Germinal center (tissue), 1 donor: ENCODE results near the gene C10orf71.

Experiments used
- DNase-seq: peaks from one replicate; pipeline ENCODE4 v3.0.0; 2012; ENCODE audit warnings: mixed read lengths, low spot score

The C10orf71 gene

GRCh38 chr10:49361735-49362568 is 63.0 kb downstream of the C10orf71 start:
- no peak for DNase-seq

DNA sequence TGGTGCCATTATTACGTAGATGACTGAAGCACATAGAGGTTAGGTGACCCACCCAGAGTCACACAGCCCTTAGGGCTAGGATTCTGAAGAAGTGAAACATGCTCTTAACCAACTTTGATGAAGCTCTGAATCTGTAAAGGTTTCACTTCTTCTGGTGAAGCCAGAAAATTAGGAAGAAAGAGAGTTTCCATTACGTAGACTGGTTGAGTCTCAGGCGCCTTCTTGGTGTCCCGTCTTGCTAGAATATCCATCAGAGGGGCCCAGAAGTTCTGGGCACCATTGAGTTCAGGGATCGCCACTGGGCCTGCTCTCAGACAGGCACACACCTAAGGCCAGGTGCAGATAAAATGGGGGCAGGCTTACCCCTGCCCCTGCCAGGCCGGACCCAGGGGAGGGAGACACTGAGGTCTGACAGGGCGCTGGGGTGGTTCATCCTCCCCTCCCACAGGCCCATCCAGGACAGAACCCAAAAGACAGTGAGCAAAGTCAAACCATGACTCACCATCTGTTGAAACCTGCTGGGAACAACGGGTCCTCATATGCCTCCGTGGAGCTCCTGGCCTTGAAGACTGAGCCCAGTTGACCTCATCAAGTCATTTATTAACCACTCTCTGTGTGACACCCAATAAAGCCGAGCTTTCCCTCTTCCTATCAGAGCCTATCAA is 63.8 kb downstream of the C10orf71 start:
- DNase-seq = peak; percentile 16

DNA sequence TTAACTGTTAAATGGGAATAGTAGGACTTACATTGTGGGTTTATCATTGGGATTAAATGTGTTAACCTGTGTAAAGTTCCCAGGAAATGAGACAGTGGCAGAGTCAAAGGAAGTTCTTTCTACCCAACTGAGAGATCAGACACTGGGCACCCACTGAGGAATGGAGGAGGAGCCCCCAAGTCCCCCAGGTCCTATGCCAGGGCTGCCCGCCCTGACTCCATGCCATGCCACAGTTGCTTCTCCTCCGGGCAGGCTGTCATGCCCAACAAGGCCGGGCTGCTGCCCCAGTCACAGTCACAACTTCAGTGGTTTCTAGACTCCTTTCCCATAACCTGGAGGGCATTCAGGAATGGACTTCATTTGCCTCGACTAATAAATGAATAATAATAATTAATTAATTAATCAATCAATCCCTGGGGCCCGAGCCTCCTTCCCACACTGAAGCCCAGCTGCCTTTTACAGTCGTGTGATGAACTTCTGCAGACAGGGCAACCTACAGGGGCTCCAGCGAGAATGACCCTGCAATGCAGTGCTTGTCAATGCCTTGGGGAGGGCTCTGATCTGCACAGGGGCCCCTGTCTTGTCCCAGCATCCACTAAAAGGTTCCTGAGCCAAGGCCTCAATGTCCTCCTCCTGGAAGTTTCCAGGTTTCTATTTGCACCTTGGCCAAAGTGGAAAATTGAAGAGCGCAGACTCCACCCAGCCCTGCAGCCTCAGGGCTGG is 64.5 kb downstream of the C10orf71 start:
- DNase-seq = no peak

DNA sequence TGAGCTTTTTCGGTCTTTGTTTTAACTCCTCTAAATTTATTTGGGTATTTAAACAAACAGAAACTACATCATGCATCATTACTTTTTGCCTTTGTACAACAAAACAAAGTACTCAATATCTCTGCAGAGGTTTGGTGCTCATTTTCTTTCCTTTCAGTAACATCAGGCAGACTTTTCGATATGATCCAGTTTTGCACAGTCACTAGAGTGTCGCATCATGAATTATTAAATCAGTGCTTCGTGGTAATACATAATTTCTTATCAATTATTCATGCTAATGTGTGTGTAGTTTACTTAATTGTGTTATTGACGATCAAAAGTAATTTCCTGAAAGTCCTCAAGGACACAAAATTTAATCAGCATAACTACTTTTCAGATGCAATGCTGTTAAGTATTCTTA is 65.1 kb downstream of the C10orf71 start:
- DNase-seq = no peak

DNA sequence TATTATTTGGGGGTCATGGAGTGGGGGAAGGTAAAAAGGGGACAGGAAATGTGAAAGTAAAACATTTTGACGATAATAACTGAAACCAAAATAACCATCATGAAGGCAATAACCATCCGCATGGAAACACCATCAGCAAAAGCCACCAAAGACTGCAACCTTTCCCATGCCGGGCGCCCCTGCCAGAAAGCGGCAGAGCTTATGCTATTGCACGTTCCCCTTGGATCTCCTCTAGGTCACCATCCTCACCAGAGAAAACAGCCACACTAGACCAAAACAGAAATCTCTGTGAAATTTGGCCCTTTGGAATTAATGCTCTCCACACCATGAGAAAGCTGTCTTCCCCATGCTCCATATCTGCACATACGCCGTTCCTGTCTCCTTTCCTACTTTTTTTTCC is 65.8 kb downstream of the C10orf71 start:
- no peak for DNase-seq

DNA sequence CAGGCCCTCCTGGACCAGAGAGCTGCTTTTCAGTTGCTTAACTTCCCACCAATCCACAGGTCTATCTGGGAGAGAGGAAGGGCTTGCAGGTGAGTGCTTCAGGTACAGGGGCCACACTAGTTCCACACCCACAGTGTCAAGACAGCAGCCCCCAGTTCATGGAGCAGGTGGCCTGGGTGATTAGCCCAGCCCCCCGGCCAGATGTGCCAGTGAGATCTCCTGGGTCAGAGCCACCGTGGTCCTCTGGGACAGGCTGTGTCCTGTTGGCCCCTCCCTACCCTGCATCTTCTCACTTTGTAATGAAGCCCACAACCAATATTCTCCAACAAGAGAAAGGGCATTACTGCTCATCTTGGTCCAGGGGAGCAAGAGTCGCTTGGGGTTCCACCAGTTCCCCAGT is 66.3 kb downstream of the C10orf71 start:
- DNase-seq = no peak

DNA sequence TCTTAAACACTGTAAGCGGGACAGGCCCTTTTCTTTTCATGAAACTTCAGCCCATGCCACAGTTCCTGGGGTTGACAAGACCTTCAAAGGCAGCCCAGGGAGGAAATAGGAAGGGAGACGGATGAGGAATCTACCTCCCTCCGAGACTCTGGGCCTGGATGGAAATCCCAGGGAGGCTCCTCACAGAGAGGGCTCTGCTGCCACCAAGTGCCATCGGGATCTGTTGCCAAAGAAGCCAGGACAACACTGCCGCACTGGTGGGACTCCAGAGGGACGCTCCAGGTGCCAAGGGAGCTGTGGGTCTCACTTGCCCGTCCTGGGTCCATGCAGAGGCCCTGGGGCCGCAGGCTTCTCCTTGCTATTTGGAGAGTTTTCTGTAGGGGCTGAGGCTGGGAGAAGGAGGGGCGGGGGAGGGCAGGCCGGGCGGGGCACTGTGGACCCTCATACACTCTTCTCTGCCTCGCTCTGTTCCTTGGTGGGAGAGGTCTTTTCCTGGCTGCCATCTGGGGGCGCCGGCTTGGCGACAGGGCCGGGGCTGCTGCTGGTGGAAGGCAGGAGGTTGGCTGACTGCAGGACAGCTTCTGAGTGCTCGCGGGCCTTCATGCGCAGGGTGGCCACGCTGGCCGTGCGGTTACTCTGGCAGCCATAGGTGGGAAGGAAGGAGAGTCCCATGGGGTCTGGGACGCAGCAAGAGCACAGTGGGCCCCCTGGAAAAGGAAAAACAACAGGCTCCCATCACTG is 66.9 kb downstream of the C10orf71 start:
- DNase-seq = no peak

- DNase-seq = no peak
Measured at GRCh38 chr10:49366460-49366859, 67.5 kb downstream of the C10orf71 start.

GRCh38 chr10:49367600-49367999 is 68.6 kb downstream of the C10orf71 start:
- no peak for DNase-seq

DNA sequence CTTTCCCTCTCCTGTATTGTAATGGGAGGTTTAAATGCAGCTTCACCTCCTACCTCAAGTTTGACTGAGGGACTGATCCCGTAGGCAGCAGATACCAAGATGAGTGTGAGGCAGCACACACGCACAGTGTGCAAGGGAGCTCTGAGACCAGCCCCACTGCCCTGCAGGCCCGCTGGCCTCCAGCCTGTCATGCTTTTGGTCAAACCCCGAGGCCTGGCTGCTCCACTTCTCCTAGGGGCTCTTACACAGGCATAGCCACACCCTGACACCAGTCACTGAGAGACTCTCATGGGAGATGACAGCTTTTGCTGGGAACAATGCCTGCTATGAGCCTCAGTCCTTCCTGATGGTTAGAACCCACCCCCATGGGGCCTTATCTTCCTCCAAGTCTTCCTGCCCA is 69.3 kb downstream of the C10orf71 start:
- DNase-seq = no peak

GRCh38 chr10:49369216-49370162 is 70.5 kb downstream of the C10orf71 start:
- DNase-seq = no peak

- DNase-seq = no peak
Measured at GRCh38 chr10:49370326-49371100, 71.5 kb downstream of the C10orf71 start.

GRCh38 chr10:49371967-49372366 is 73.0 kb downstream of the C10orf71 start:
- no peak for DNase-seq

- DNase-seq = no peak
Measured at GRCh38 chr10:49373361-49373760, 74.4 kb downstream of the C10orf71 start.

DNA sequence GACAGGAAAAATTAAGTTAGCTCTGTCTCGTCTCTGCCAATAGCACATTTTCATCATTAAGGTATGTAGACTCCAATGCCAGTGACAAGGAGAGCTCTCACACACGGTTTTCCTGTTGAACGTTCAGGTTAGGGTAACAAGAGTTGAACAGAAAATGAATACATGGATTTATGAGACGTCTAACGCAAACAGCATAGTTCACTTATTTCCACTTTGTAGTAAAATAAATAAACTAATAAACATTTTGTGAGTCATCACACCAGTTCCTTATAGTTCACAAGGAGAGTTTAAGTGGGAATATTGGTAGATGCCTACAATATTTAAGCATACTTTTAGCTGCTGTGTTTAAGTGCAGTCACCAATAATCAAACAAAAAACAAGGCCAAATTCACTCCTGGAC is 75.8 kb downstream of the C10orf71 start:
- DNase-seq = no peak

GRCh38 chr10:49375611-49376010 is 76.6 kb downstream of the C10orf71 start:
- DNase-seq = no peak
